Breast epithelium (tissue), 4 donors: ENCODE measurements around the gene CDH23. TPM values are rescaled to one million over a fixed set of nuclear protein-coding genes. Genes with fewer than 3 reads are reported as not detected.
A peak's percentile ranks its signal among the peaks of the same experiment; 100 is the strongest.

Source experiments
- DNase-seq, 2 donors: peaks; one replicate each; pipeline ENCODE4 v3.0.0-alpha.2; 2019; ENCODE audit warnings: low spot score in 2 of 2
- H3K27ac ChIP-seq, 2 donors: fragments of 200-600 bp; sonication (generic) in 1 of 2; one replicate each; pipeline ENCODE4 v1.5.1; 2016 to 2019; ENCODE audit warnings: mild to moderate bottlenecking in 1 of 2
- H3K27me3 ChIP-seq, 2 donors: fragments of 200-600 bp; sonication (generic) in 1 of 2; one replicate each; pipeline versions ENCODE4 v1.5.1 to v1.6.0; 2017 to 2019; ENCODE audit warnings: control low read depth in 1 of 2, mild to moderate bottlenecking in 1 of 2
- H3K36me3 ChIP-seq: fragments of 200-600 bp; one replicate; pipeline ENCODE4 v1.5.1; 2019
- H3K4me1 ChIP-seq, 2 donors: fragments of 200-600 bp; sonication (generic); one replicate each; pipeline ENCODE4 v1.5.1; 2016 to 2019; ENCODE audit warnings: control low read depth in 1 of 2
- H3K4me3 ChIP-seq, 3 donors: fragments of 200-600 bp; sonication (generic); 1 replicate in 2 of 3; 2 replicates in 1 of 3; pipeline ENCODE4 v1.5.1; 2016 to 2019; ENCODE audit warnings: mild to moderate bottlenecking in 3 of 3, moderate library complexity in 2 of 3
- H3K9me3 ChIP-seq, 2 donors: fragments of 200-600 bp; sonication (generic) in 1 of 2; one replicate each; pipeline ENCODE4 v1.5.1; 2016 to 2019; ENCODE audit warnings: control low read depth in 1 of 2
- POLR2A ChIP-seq: fragments of 450-650 bp; IDR thresholded peaks from one replicate; pipeline ENCODE4 v1.6.1; 2016; ENCODE audit warnings: antibody characterized with exemption, mild to moderate bottlenecking, moderate library complexity
- POLR2AphosphoS5 ChIP-seq, 3 donors: sonication (generic); formaldehyde crosslinking; IDR thresholded peaks; one replicate each; pipeline ENCODE4 v1.6.1; 2017; ENCODE audit warnings: antibody characterized with exemption in 3 of 3
- intact Hi-C: fragments of 100-400 bp; cut with DNase I; formaldehyde crosslinking; loops from one replicate; pipeline ENCODE4 v1.15.1; 2023; ENCODE audit warnings: low total_unique reads
- total RNA-seq, 3 donors: library from RNA; depleted of rRNA; stranded (reverse); fragments of >200 nt; gene quantifications; one replicate each; pipeline ENCODE4 v1.1.0, GENCODE V29; 2016
- TF ChIP-seq, protein P1 (sequence below), 3 donors: fragments of 450-650 bp; IDR thresholded peaks; one replicate each; pipeline ENCODE4 v1.5.1; 2016 to 2017; ENCODE audit warnings: antibody characterized with exemption in 3 of 3, mild to moderate bottlenecking in 3 of 3, moderate library complexity in 3 of 3

The CDH23 gene
- total RNA-seq, 3 donors from 2014 or later: 8.5 to 13.8 (median 11.6) TPM

DNA sequence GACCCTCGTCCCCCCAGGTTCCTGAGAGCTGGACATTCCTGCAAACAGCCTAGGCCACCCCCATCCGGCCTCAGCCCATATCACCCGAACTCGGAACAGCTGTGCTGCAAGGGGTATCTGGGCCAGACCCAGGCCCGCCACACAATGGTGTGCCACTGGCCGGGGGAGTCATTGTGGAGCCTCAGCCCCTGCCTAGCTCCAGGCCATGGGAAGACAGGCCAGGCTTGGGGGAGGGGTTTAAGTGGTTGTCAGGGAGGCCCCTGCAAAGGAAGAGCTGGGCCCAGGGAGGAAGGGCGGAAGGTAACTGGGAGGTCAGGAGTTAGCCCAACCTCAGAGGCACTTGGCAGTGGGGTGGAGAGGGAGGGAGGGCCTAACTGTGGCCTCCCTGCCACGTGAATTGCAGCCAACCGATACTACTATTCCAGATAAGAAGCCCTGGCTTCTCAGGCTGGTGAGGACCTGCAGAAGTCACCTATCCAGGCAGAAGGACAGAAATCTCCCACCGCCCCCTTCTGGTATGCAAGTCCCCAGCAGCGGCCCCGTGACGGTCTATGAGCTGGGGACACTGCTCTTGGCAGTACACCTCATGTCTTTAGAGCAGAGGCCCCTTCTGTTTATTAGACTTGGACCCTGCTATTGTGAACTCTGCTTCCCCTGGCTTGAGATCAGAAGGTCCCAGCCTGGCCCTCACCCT, 349.8 kb downstream of the CDH23 start:
- Histone ChIP-seq H3K36me3 (no peaks in the 10 kb centered on the region), H3K4me3 (no peak overlapping the region), H3K27me3 (no peaks in the 10 kb centered on the region), H3K27ac (peak overlapping the region; percentile 75), H3K4me1 (peaks cover 5 to 14% of the 10 kb centered on the region in 2 donors), H3K9me3 (peaks cover 0 to 6% of the 10 kb centered on the region in 2 donors)
- intact Hi-C loops: no loop called here
- no peak for TF ChIP-seq POLR2AphosphoS5 (IDR thresholded peaks at IDR 0.05)
- no peak for DNase-seq

DNA sequence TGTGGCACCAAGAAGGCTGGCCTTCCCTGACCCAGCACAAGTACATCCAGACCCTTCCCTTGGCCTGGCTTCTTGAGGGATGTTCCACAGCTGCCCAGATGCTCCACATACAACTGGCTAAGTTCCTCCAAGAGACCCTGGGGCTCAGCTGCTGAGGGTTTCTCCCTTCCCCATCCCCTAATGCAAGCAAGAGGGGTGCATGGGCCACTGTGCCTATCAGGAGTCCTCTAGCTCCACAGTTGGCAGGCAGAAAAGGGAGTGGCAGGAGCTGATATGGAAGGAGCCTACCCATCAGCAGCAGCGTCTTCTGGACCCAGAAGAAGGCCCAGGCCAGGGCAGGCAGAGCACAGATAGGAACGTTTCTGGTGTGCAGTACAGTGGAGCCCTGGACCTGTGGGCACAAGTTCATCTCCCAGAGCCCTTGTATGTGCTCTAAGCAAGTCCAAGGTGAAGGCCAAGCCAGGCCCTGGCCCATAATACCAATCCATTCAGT, 350.4 kb downstream of the CDH23 start:
- Histone ChIP-seq H3K4me1 (peaks cover 5 to 14% of the 10 kb centered on the region in 2 donors), H3K27ac (peak overlapping the region; percentile 75), H3K27me3 (no peaks in the 10 kb centered on the region), H3K4me3 (no peak overlapping the region), H3K36me3 (no peaks in the 10 kb centered on the region), H3K9me3 (peaks cover 0 to 6% of the 10 kb centered on the region in 2 donors)
- TF ChIP-seq POLR2AphosphoS5 (IDR thresholded peaks at IDR 0.05) (no peak), POLR2A (no peak)
- TF ChIP-seq, protein P1, sequence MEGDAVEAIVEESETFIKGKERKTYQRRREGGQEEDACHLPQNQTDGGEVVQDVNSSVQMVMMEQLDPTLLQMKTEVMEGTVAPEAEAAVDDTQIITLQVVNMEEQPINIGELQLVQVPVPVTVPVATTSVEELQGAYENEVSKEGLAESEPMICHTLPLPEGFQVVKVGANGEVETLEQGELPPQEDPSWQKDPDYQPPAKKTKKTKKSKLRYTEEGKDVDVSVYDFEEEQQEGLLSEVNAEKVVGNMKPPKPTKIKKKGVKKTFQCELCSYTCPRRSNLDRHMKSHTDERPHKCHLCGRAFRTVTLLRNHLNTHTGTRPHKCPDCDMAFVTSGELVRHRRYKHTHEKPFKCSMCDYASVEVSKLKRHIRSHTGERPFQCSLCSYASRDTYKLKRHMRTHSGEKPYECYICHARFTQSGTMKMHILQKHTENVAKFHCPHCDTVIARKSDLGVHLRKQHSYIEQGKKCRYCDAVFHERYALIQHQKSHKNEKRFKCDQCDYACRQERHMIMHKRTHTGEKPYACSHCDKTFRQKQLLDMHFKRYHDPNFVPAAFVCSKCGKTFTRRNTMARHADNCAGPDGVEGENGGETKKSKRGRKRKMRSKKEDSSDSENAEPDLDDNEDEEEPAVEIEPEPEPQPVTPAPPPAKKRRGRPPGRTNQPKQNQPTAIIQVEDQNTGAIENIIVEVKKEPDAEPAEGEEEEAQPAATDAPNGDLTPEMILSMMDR (IDR thresholded peaks at IDR 0.05): no peak
- intact Hi-C loops: no loop called here
- DNase-seq: no peak

DNA sequence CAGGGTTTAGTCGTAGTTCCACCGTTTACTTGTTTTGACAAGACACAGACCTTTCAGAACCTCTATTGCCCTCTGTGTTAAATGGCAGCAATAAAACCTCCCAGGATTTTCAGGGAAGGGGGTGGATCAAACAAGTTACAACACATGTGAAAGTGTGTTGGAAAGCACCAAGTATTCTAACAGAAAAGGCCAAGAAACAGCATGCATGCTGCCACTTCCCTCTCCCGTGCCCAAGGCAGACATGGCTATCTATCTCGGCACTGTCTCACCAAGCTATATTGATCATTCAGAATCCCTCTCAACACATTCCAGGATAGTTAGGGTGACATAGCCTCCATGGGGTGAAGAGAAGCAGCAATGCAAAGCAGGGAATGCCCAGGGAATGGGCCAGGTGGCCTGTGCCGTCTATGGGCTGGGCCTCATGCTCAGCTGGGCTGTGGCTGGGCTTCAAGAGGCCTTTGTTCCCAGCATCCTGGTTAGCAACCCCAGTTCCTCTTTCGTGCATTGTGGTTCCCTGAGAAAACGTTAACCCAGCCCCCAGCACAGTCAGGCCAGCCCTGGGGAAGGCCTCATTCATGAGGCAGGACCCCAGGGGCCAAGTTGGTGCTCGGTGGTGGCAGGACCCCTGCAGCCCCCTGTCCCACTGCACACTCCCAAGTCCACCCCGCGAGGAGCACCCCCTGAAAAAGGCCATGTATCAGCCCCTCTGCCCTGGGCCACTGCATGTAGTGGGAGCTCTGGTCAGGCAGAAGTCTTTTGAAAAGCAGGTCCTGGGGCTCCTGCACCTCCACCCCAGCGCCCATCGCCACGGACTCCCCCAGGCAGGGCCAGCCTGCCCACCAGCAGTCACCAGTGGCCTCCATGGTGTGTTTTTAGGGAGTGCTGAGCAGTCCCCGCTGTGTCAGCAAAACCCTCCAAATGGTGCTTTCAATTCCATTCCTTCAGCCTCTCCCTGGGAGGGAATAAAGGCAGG, 351.1 kb downstream of the CDH23 start:
- TF ChIP-seq POLR2AphosphoS5 (IDR thresholded peaks at IDR 0.05) (no peak), POLR2A (no peak)
- TF ChIP-seq, protein P1 (IDR thresholded peaks at IDR 0.05): no peak
- peaks cover 5 to 14% of the 10 kb centered on the region in 2 donors for H3K4me1 ChIP-seq

DNA sequence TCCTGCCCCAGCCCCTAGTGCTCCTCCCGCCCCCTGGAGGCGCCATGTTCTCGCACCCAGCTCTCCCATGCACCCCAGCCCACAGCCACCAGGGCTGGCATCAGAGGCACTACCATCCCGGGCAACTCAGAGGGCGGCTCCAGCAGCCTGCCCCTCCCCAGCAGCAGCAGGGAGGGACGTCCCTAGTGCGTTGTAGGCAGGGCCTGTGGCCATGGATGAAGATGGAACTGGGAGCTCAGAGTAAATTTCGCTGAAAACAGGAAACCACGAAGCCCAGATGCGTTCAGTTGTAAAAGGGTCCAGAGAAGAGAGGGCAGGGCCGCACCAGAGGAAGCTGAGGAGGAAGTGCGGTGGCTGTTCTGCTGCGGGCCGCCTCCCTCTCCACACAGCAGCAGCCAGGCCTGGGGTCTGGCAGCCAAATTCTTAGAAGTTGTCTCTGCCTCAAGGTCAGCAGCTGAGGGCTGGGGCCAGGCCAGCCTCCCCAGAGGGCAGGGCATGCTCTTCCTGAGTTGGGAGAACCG, 352.0 kb downstream of the CDH23 start:
- TF ChIP-seq POLR2A (no peak), POLR2AphosphoS5 (IDR thresholded peaks at IDR 0.05) (peak in 2 of 3 donors; percentile 23 to 45)
- TF ChIP-seq, protein P1 (IDR thresholded peaks at IDR 0.05): peak in 1 of 3 donors; percentile 11
- Histone ChIP-seq H3K27ac (peak overlapping the region; percentile 75), H3K36me3 (no peaks in the 10 kb centered on the region), H3K9me3 (no peaks in the 10 kb centered on the region), H3K4me3 (no peak overlapping the region), H3K27me3 (no peaks in the 10 kb centered on the region), H3K4me1 (peaks cover 5 to 14% of the 10 kb centered on the region in 2 donors)
- intact Hi-C loops: no loop called here
- peak in 1 of 2 donors; percentile 61 for DNase-seq

More for the DNA sequence above, 351.1 kb downstream of the CDH23 start:
- H3K9me3 ChIP-seq: peaks cover 0 to 3% of the 10 kb centered on the region in 2 donors
- no peak overlapping the region for H3K4me3 ChIP-seq
- intact Hi-C loops: no loop called here
- H3K36me3 ChIP-seq: no peaks in the 10 kb centered on the region
- H3K27me3 ChIP-seq: no peaks in the 10 kb centered on the region
- H3K27ac ChIP-seq: peak overlapping the region; percentile 75
- DNase-seq: no peak

DNA sequence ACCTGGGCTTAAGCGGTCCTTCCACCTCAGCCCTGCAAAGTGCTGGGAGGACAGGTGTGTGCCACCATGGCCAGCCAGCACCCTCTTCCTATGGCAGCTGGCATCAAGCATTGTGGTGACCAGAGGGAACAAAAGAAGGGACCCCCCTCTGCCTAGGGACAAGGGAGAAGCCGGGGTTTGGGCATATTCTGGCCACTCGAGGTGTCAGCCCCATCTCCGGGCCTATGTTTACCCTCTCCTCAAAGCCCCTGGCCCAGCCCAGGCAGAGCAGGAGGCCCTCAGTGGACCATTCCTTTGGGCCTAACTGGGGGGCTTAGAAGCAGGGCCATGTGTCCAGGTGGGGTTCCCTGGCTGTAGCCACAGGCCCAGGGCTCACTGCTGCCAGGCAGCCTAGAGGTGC, 352.7 kb downstream of the CDH23 start:
- TF ChIP-seq POLR2A (no peak), POLR2AphosphoS5 (IDR thresholded peaks at IDR 0.05) (no peak)
- TF ChIP-seq, protein P1 (IDR thresholded peaks at IDR 0.05): no peak
- DNase-seq: no peak
- Histone ChIP-seq H3K27me3 (no peaks in the 10 kb centered on the region), H3K4me1 (peaks cover 10 to 14% of the 10 kb centered on the region in 2 donors), H3K4me3 (no peak overlapping the region), H3K36me3 (no peaks in the 10 kb centered on the region), H3K9me3 (no peaks in the 10 kb centered on the region), H3K27ac (peak overlapping the region; percentile 75)
- intact Hi-C loops: no loop called here
